CD4-positive, alpha-beta T cell treated with Interleukin-17A for 1 hour (primary cell): ENCODE results near the gene PFKL.
A peak's percentile ranks its signal among the peaks of the same experiment; 100 is the strongest.
"Not testable (repeated sequence)": the region's sequence is repeated elsewhere in the genome, so short reads cannot be mapped to it uniquely, and the experiment has no call there.

Experiments used
- DNase-seq: peaks from one replicate; pipeline ENCODE4 v3.0.0-alpha.2; 2020

The PFKL gene

GRCh38 chr21:44349416-44349846 is 49.6 kb downstream of the PFKL start:
- no peak for DNase-seq

GRCh38 chr21:44349847-44350772 is 50.3 kb downstream of the PFKL start:
- no peak for DNase-seq

GRCh38 chr21:44350773-44351481 is 51.1 kb downstream of the PFKL start:
- DNase-seq: no peak

- no peak for DNase-seq
These were observed 51.8 kb downstream of the PFKL start for GRCh38 chr21:44351535-44352252.

- DNase-seq: no peak
These were observed 52.5 kb downstream of the PFKL start for GRCh38 chr21:44352253-44352860.

- DNase-seq: peak; percentile 39
These were observed 53.5 kb downstream of the PFKL start, which contains the start of gene TRPM2 for GRCh38 chr21:44353191-44353970. Gene TRPM2, plus strand, starts transcription at chr21:44353621. Its CDS starts 80 bp downstream, at chr21:44353701.

GRCh38 chr21:44354001-44354405 is 54.1 kb downstream of the PFKL start:
- no peak for DNase-seq

- DNase-seq: no peak
These were observed 55.2 kb downstream of the PFKL start for GRCh38 chr21:44354775-44355771.

GRCh38 chr21:44356160-44356559 is 56.3 kb downstream of the PFKL start:
- DNase-seq: no peak

GRCh38 chr21:44356636-44357035 is 56.8 kb downstream of the PFKL start:
- DNase-seq: no peak

GRCh38 chr21:44357064-44357837 is 57.4 kb downstream of the PFKL start:
- DNase-seq: no peak

GRCh38 chr21:44359396-44359795 is 59.5 kb downstream of the PFKL start:
- no peak for DNase-seq

GRCh38 chr21:44360159-44360558 is 60.3 kb downstream of the PFKL start:
- no peak for DNase-seq

- DNase-seq: not testable (repeated sequence)
These were observed 62.0 kb downstream of the PFKL start for GRCh38 chr21:44361903-44362302.

- no peak for DNase-seq
These were observed 63.4 kb downstream of the PFKL start for GRCh38 chr21:44363278-44363677.

GRCh38 chr21:44364151-44365053 is 64.5 kb downstream of the PFKL start:
- DNase-seq: no peak

- DNase-seq: no peak
These were observed 65.6 kb downstream of the PFKL start for GRCh38 chr21:44365251-44365966.
